HT-29 (cell line): ENCODE data around the gene MAGEA1. TPM values are rescaled to one million over a fixed set of nuclear protein-coding genes. Genes with fewer than 3 reads are reported as not detected.

Source experiments
- total RNA-seq: library from RNA; depleted of rRNA; stranded (reverse); fragments of >200 nt; shearing (Covaris generic); gene quantifications from 2 replicates; pipeline ENCODE4 v1.2.3, GENCODE V29; 2014; rRNA removed

MAGEA1 gene
- total RNA-seq, 1 experiment from 2014 or later, result not detected

Other genes starting within 250 kb of the MAGEA1 start
- gene PNMA5, start 185.2 kb upstream of the MAGEA1 start, total RNA-seq, result 0.10 and 0.37 TPM in 2 replicates
- not detected in 2 replicates for gene PNMA3, start 122.8 kb upstream of the MAGEA1 start, total RNA-seq
- not detected in 2 replicates for gene PNMA6A, start 106.8 kb upstream of the MAGEA1 start, total RNA-seq
- not detected in 2 replicates for gene PNMA6F, start 142.5 kb downstream of the MAGEA1 start, total RNA-seq
- gene ZNF275, start 154.9 kb downstream of the MAGEA1 start, total RNA-seq, result 5.1 and 5.5 TPM in 2 replicates
- not detected in 2 replicates for gene PNMA6E, start 222.1 kb downstream of the MAGEA1 start, total RNA-seq
- gene ZFP92, start 232.2 kb downstream of the MAGEA1 start, total RNA-seq, result not detected in 2 replicates